ENCODE data around the gene C11orf58.

- TF ChIP-seq CTCF (IDR thresholded peaks at IDR 0.05) (no peak), EZH2 (IDR thresholded peaks at IDR 0.05; ENCODE audit: borderline replicate concordance, insufficient read depth, low read depth, low read length, poor library complexity, severe bottlenecking) (no peak)
Observed at GRCh38 chr11:16778876-16779275, 40.4 kb downstream of the C11orf58 start.
